B cell (primary cell): ENCODE data around the gene OSBPL1A. TPM values are rescaled to one million over a fixed set of nuclear protein-coding genes. Genes with fewer than 3 reads are reported as not detected.

Experiments
- ATAC-seq: fragments of 200-7000 bp; cut with Tn5 transposase; one replicate; pipeline ENCODE4 v1.10.0; 2021; ENCODE audit warnings: low read depth, mild to moderate bottlenecking, moderate number of reproducible peaks, moderate library complexity
- CTCF ChIA-PET: fragments of 350-600 bp; sonication (Branson Sonifier 250); formaldehyde crosslinking; loops from one replicate; lab custom pipeline; 2021; ENCODE audit warnings: antibody characterized with exemption, inconsistent platforms; lab: Charles Lee
- POLR2A ChIA-PET: fragments of 350-600 bp; sonication (Branson Sonifier 250); formaldehyde crosslinking; loops from one replicate; lab custom pipeline; 2021; ENCODE audit warnings: antibody characterized with exemption; lab: Charles Lee
- DNase-seq: peaks from one replicate; pipeline ENCODE4 v3.0.0; 2013
- H2AFZ ChIP-seq: 2 replicates; pipeline ENCODE4 v1.6.1; 2012; ENCODE audit warnings: mild to moderate bottlenecking, low read depth, low read length; ENCODE audit not compliant: insufficient read depth, poor library complexity, severe bottlenecking
- H3K27ac ChIP-seq, 2 donors: 1 replicate in 1 of 2; 2 replicates in 1 of 2; pipeline ENCODE4 v1.5.1; 2012 to 2013; ENCODE audit warnings: low read length in 2 of 2, mild to moderate bottlenecking in 2 of 2, moderate library complexity in 1 of 2
- H3K27me3 ChIP-seq, 4 experiments: fragments of 200-600 bp in 1 of 4; sonication (generic) in 1 of 4; replicated peaks in 1 of 4; 1 replicate in 2 of 4; 2 replicates in 2 of 4; pipeline versions ENCODE4 v1.6.1 to v1.7.0; 2013 to 2016; ENCODE audit warnings: low read length in 3 of 4, mild to moderate bottlenecking in 2 of 4, mixed read lengths in 1 of 4, moderate library complexity in 1 of 4; ENCODE audit not compliant: insufficient read depth in 4 of 4, control insufficient read depth in 3 of 4; ENCODE audit errors: control extremely low read depth in 1 of 4
- H3K36me3 ChIP-seq, 2 experiments: replicated peaks in 1 of 2; 1 replicate in 1 of 2; 2 replicates in 1 of 2; pipeline versions ENCODE4 v1.6.1 to v1.7.1; 2013; ENCODE audit warnings: low read length in 1 of 2; ENCODE audit not compliant: insufficient read depth in 2 of 2, control insufficient read depth in 1 of 2; ENCODE audit errors: control extremely low read depth in 1 of 2, extremely low read depth in 1 of 2
- H3K4me1 ChIP-seq, 2 donors: fragments of 200-600 bp in 1 of 2; sonication (generic) in 1 of 2; 1 replicate in 1 of 2; 2 replicates in 1 of 2; pipeline versions ENCODE4 v1.5.1 to v1.6.1; 2013 to 2017; ENCODE audit warnings: low read length in 2 of 2; ENCODE audit not compliant: control insufficient read depth in 2 of 2, insufficient read depth in 2 of 2
- H3K4me2 ChIP-seq: replicated peaks from 2 replicates; pipeline ENCODE3; 2012; ENCODE audit warnings: mild to moderate bottlenecking, low read depth, low read length; ENCODE audit not compliant: poor library complexity, severe bottlenecking
- H3K4me3 ChIP-seq, 5 experiments: fragments of 200-600 bp in 1 of 5; sonication (generic) in 1 of 5; 1 replicate in 3 of 5; 2 replicates in 2 of 5; pipeline versions ENCODE4 v1.5.1 to v1.7.0; 2011 to 2016; ENCODE audit warnings: low read length in 4 of 5, mild to moderate bottlenecking in 4 of 5, low read depth in 2 of 5, control low read depth in 1 of 5, moderate library complexity in 1 of 5; ENCODE audit not compliant: insufficient read depth in 1 of 5; ENCODE audit errors: control extremely low read depth in 1 of 5, extremely low read depth in 1 of 5
- H3K79me2 ChIP-seq: fragments of 200-600 bp; sonication (generic); one replicate; pipeline ENCODE4 v1.6.0; 2016; ENCODE audit warnings: low read length; ENCODE audit not compliant: control insufficient read depth, insufficient read depth
- H3K9ac ChIP-seq: fragments of 200-600 bp; sonication (generic); 2 replicates; pipeline ENCODE4 v1.6.1; 2017; ENCODE audit warnings: mild to moderate bottlenecking, low read length, moderate library complexity
- H3K9me3 ChIP-seq, 3 donors: one replicate each; pipeline versions ENCODE4 v1.6.1 to v1.7.1; 2013; ENCODE audit warnings: low read length in 2 of 3; ENCODE audit not compliant: control insufficient read depth in 2 of 3, insufficient read depth in 1 of 3; ENCODE audit errors: control extremely low read depth in 1 of 3
- H4K20me1 ChIP-seq: 2 replicates; pipeline ENCODE4 v1.6.0; 2012; ENCODE audit warnings: mild to moderate bottlenecking, low read length; ENCODE audit not compliant: insufficient read depth, control insufficient read depth, poor library complexity, severe bottlenecking
- H3K27ac Mint-ChIP-seq: one replicate; pipeline ENCODE4 v1.8.0; 2021; ENCODE audit warnings: mixed read lengths
- H3K27me3 Mint-ChIP-seq: one replicate; pipeline ENCODE4 v1.8.0; 2021; ENCODE audit warnings: mixed read lengths
- H3K4me1 Mint-ChIP-seq: one replicate; pipeline ENCODE4 v1.8.0; 2021; ENCODE audit warnings: mixed read lengths
- H3K4me3 Mint-ChIP-seq: one replicate; pipeline ENCODE4 v1.8.0; 2021; ENCODE audit warnings: mixed read lengths
- H3K9me3 Mint-ChIP-seq: one replicate; pipeline ENCODE4 v1.8.0; 2022; ENCODE audit warnings: mixed read lengths; ENCODE audit not compliant: insufficient read depth
- CTCF ChIP-seq: fragments of 200-600 bp; IDR thresholded peaks from one replicate; pipeline ENCODE4 v1.8.0; 2022; ENCODE audit warnings: antibody characterized with exemption, mild to moderate bottlenecking
- EZH2 ChIP-seq: IDR thresholded peaks from 2 replicates; pipeline ENCODE4 v1.6.1; 2012; ENCODE audit warnings: borderline replicate concordance, low read depth, mild to moderate bottlenecking, moderate library complexity, low read length; ENCODE audit not compliant: insufficient read depth, poor library complexity, severe bottlenecking
- WGBS: methylation state at CpG from one replicate; pipeline ENCODE4 v1.1.5; 2013; ENCODE audit warnings: missing lambda C conversion rate; ENCODE audit not compliant: insufficient coverage; 5-methylcytosine and 5-hydroxymethylcytosine counted together
- intact Hi-C: fragments of 100-400 bp; cut with micrococcal nuclease; formaldehyde crosslinking; loops from one replicate; pipeline ENCODE4 v1.10.0; 2022
- polyA plus RNA-seq: library from polyadenylated mRNA; depleted of rRNA; stranded (reverse); fragments of >200 nt; gene quantifications from 2 replicates; pipeline ENCODE4 v1.2.3, GENCODE V29; 2012
- total RNA-seq, 2 donors: library from RNA; stranded (reverse); fragments of 120-200 nt in 1 of 2; gene quantifications; 1 replicate in 1 of 2; 2 replicates in 1 of 2; pipeline versions ENCODE4 v1.2.3 to v1.2.4, GENCODE V29; 2013 to 2022

Gene OSBPL1A
- total and polyA plus RNA-seq, 2 donors (not counting 1 experiment from before 2014, with no cell fraction given), result 0.57 to 0.86 TPM

- ChIA-PET POLR2A (no interaction called here), CTCF (no interaction called here)
- no peak overlapping the region for H3K27ac Mint-ChIP-seq
- Histone ChIP-seq H2AFZ (no peak overlapping the region), H3K9me3 (no peaks in the 10 kb centered on the region), H3K4me2 (no peak overlapping the region), H3K9ac (no peak overlapping the region), H3K27me3 (peaks cover 0 to 2% (median 0%) of the 10 kb centered on the region in 4 experiments), H4K20me1 (no peaks in the 10 kb centered on the region), H3K27ac (no peak overlapping the region), H3K4me1 (no peaks in the 10 kb centered on the region), H3K4me3 (no peak overlapping the region), H3K36me3 (no peaks in the 10 kb centered on the region), H3K79me2 (no peaks in the 10 kb centered on the region)
- no peak for ATAC-seq
- no peaks in the 10 kb centered on the region for H3K9me3 Mint-ChIP-seq
- DNase-seq, result no peak
- TF ChIP-seq EZH2, result no peak
- TF ChIP-seq CTCF, result no peak
- intact Hi-C loops, result no loop called here
- H3K27me3 Mint-ChIP-seq, result peaks cover 3% of the 10 kb centered on the region
- no peak overlapping the region for H3K4me3 Mint-ChIP-seq
- H3K4me1 Mint-ChIP-seq, result no peaks in the 10 kb centered on the region
- 98% methylated on average over 6 of the region's 8 CpGs for WGBS
These were observed 195.6 kb downstream of the OSBPL1A start for GRCh38 chr18:24201699-24202687.
